ENCODE measurements around the gene CMTM4.
"Not testable (repeated sequence)": the region's sequence is repeated elsewhere in the genome, so short reads cannot be mapped to it uniquely, and the experiment has no call there.

Gene CMTM4

GRCh38 chr16:66705790-66706505 is 9.4 kb upstream of the CMTM4 start:
- DNase-seq (ENCODE audit: low spot score) = peak; percentile 77

GRCh38 chr16:66703406-66704215 is 7.1 kb upstream of the CMTM4 start:
- no peak for DNase-seq (ENCODE audit: low spot score)

- no peak for DNase-seq (ENCODE audit: low spot score)
These were observed 5.0 kb upstream of the CMTM4 start for GRCh38 chr16:66701516-66701915.

GRCh38 chr16:66701026-66701425 is 4.5 kb upstream of the CMTM4 start:
- no peak for DNase-seq (ENCODE audit: low spot score)

GRCh38 chr16:66699898-66700297 is 3.4 kb upstream of the CMTM4 start:
- DNase-seq (ENCODE audit: low spot score) = no peak

- DNase-seq (ENCODE audit: low spot score) = no peak
These were observed 1.5 kb upstream of the CMTM4 start for GRCh38 chr16:66698046-66698445.

GRCh38 chr16:66695935-66696668 is 441 bp downstream of the CMTM4 start:
- DNase-seq (ENCODE audit: low spot score) = no peak

GRCh38 chr16:66695471-66695934 is 1.0 kb downstream of the CMTM4 start:
- no peak for DNase-seq (ENCODE audit: low spot score)

- no peak for DNase-seq (ENCODE audit: low spot score)
These were observed 3.4 kb downstream of the CMTM4 start for GRCh38 chr16:66693149-66693548.

GRCh38 chr16:66692341-66692740 is 4.2 kb downstream of the CMTM4 start:
- DNase-seq (ENCODE audit: low spot score) = no peak

- no peak for DNase-seq (ENCODE audit: low spot score)
These were observed 5.3 kb downstream of the CMTM4 start for GRCh38 chr16:66691234-66691633.

- DNase-seq (ENCODE audit: low spot score) = no peak
These were observed 6.3 kb downstream of the CMTM4 start for GRCh38 chr16:66690106-66690847.

GRCh38 chr16:66689282-66689681 is 7.3 kb downstream of the CMTM4 start:
- no peak for DNase-seq (ENCODE audit: low spot score)

GRCh38 chr16:66687906-66688625 is 8.5 kb downstream of the CMTM4 start:
- no peak for DNase-seq (ENCODE audit: low spot score)

- not testable (repeated sequence) for DNase-seq (ENCODE audit: low spot score)
These were observed 10.9 kb downstream of the CMTM4 start for GRCh38 chr16:66685501-66686115.

- DNase-seq (ENCODE audit: low spot score) = no peak
These were observed 14.3 kb downstream of the CMTM4 start for GRCh38 chr16:66682271-66682670.

GRCh38 chr16:66681676-66682075 is 14.9 kb downstream of the CMTM4 start:
- no peak for DNase-seq (ENCODE audit: low spot score)

- DNase-seq (ENCODE audit: low spot score) = no peak
These were observed 18.2 kb downstream of the CMTM4 start for GRCh38 chr16:66678337-66678736.

GRCh38 chr16:66677836-66678235 is 18.7 kb downstream of the CMTM4 start:
- no peak for DNase-seq (ENCODE audit: low spot score)

- DNase-seq (ENCODE audit: low spot score) = no peak
These were observed 19.4 kb downstream of the CMTM4 start for GRCh38 chr16:66677179-66677578.

GRCh38 chr16:66676599-66676998 is 19.9 kb downstream of the CMTM4 start:
- no peak for DNase-seq (ENCODE audit: low spot score)
